Inflammatory macrophage (primary cell): ENCODE results near the gene IGF2BP2.

Experiments used
- DNase-seq, 2 donors: peaks; one replicate each; pipeline ENCODE4 v3.0.0-alpha.2; 2020 to 2022

IGF2BP2 gene

GRCh38 chr3:185732782-185733181 lies 92.1 kb downstream of the IGF2BP2 start:
- no peak for DNase-seq

- DNase-seq: no peak
Measured at GRCh38 chr3:185730550-185730949, 94.3 kb downstream of the IGF2BP2 start.

GRCh38 chr3:185729337-185730055 lies 95.3 kb downstream of the IGF2BP2 start:
- DNase-seq: peak; percentile 49 to 83

GRCh38 chr3:185728630-185729336 lies 96.1 kb downstream of the IGF2BP2 start:
- DNase-seq: no peak

GRCh38 chr3:185727873-185728272 lies 97.0 kb downstream of the IGF2BP2 start:
- no peak for DNase-seq

GRCh38 chr3:185726254-185726967 lies 98.4 kb downstream of the IGF2BP2 start:
- no peak for DNase-seq

- no peak for DNase-seq
Measured at GRCh38 chr3:185724761-185725160, 100.1 kb downstream of the IGF2BP2 start.

- no peak for DNase-seq
Measured at GRCh38 chr3:185724251-185724650, 100.6 kb downstream of the IGF2BP2 start.

- no peak for DNase-seq
Measured at GRCh38 chr3:185722881-185723280, 102.0 kb downstream of the IGF2BP2 start.

GRCh38 chr3:185721970-185722369 lies 102.9 kb downstream of the IGF2BP2 start:
- no peak for DNase-seq

GRCh38 chr3:185720326-185720725 lies 104.5 kb downstream of the IGF2BP2 start:
- DNase-seq: no peak

- no peak for DNase-seq
Measured at GRCh38 chr3:185718736-185719593, 105.9 kb downstream of the IGF2BP2 start.

GRCh38 chr3:185717627-185718402 lies 107.0 kb downstream of the IGF2BP2 start:
- no peak for DNase-seq

- peak; percentile 46 to 48 for DNase-seq
Measured at GRCh38 chr3:185717121-185717520, 107.7 kb downstream of the IGF2BP2 start.

- DNase-seq: no peak
Measured at GRCh38 chr3:185716436-185717108, 108.3 kb downstream of the IGF2BP2 start.

GRCh38 chr3:185715091-185715490 lies 109.8 kb downstream of the IGF2BP2 start:
- no peak for DNase-seq

GRCh38 chr3:185714085-185714484 lies 110.8 kb downstream of the IGF2BP2 start:
- no peak for DNase-seq

- peak in 1 of 2 donors; percentile 40 for DNase-seq
Measured at GRCh38 chr3:185713015-185713414, 111.8 kb downstream of the IGF2BP2 start.

- DNase-seq: no peak
Measured at GRCh38 chr3:185712337-185712736, 112.5 kb downstream of the IGF2BP2 start.

- no peak for DNase-seq
Measured at GRCh38 chr3:185711255-185711870, 113.5 kb downstream of the IGF2BP2 start.
